ENCODE measurements around the gene S100A2. TPM values are rescaled to one million over a fixed set of nuclear protein-coding genes. Genes with fewer than 3 reads are reported as not detected.
A peak's percentile ranks its signal among the peaks of the same experiment; 100 is the strongest.

Gene S100A2
- total RNA-seq, 1 donor from 2014 or later: 0.21 TPM

GRCh38 chr1:153536671-153537375 is 28.8 kb downstream of the S100A2 start:
- intact Hi-C loops (cut with micrococcal nuclease): loop anchor here (1.0 kb wide), 3 partner anchors 8 to 121 kb away; partner anchors contain the start of genes S100A4 and SNAPIN
- peak overlapping the region; percentile 91 for H3K4me3 Mint-ChIP-seq
- H3K4me1 Mint-ChIP-seq (ENCODE audit: low read depth): peaks cover 71% of the 10 kb centered on the region
- H3K27me3 Mint-ChIP-seq (ENCODE audit: insufficient read depth): no peaks in the 10 kb centered on the region
- H3K9me3 Mint-ChIP-seq: no peaks in the 10 kb centered on the region
- peak overlapping the region; percentile 96 for H3K27ac Mint-ChIP-seq
- no peak for DNase-seq (ENCODE audit: low spot score)
- peaks cover 15% of the 10 kb centered on the region for H3K36me3 Mint-ChIP-seq (ENCODE audit: low read depth)

- H3K4me3 Mint-ChIP-seq: peak overlapping the region; percentile 91
- H3K27ac Mint-ChIP-seq: peak overlapping the region; percentile 96
- H3K4me1 Mint-ChIP-seq (ENCODE audit: low read depth): peaks cover 71% of the 10 kb centered on the region
- no peaks in the 10 kb centered on the region for H3K9me3 Mint-ChIP-seq
- no peaks in the 10 kb centered on the region for H3K27me3 Mint-ChIP-seq (ENCODE audit: insufficient read depth)
- DNase-seq (ENCODE audit: low spot score): peak; percentile 76
- H3K36me3 Mint-ChIP-seq (ENCODE audit: low read depth): peaks cover 10% of the 10 kb centered on the region
- intact Hi-C loops (cut with micrococcal nuclease): loop anchor here (1.0 kb wide), 3 partner anchors 9 to 122 kb away; partner anchors contain the start of genes S100A4 and SNAPIN
These were observed 29.5 kb downstream of the S100A2 start for GRCh38 chr1:153536012-153536670.

- peak within 1 kb of the TSS; percentile 91 for H3K4me3 Mint-ChIP-seq
- H3K9me3 Mint-ChIP-seq: no peaks in the 10 kb centered on the region
- H3K36me3 Mint-ChIP-seq (ENCODE audit: low read depth): peaks cover 10% of the 10 kb centered on the region
- no peaks in the 10 kb centered on the region for H3K27me3 Mint-ChIP-seq (ENCODE audit: insufficient read depth)
- intact Hi-C loops (cut with micrococcal nuclease): loop anchor here (1.0 to 2.0 kb wide), 5 partner anchors 10 to 135 kb away; partner anchors contain the start of genes ILF2, S100A4 and SNAPIN
- peak within 1 kb of the TSS; percentile 96 for H3K27ac Mint-ChIP-seq
- peaks cover 71% of the 10 kb centered on the region for H3K4me1 Mint-ChIP-seq (ENCODE audit: low read depth)
- peak; percentile 36 for DNase-seq (ENCODE audit: low spot score)
These were observed 30.2 kb downstream of the S100A2 start, which contains the start of gene S100A6 for GRCh38 chr1:153535242-153536011. S100A6 (minus strand) TSS chr1:153535991; CDS start chr1:153535339, 652 bp downstream.

GRCh38 chr1:153534925-153535241 is 30.8 kb downstream of the S100A2 start:
- H3K4me3 Mint-ChIP-seq: peak overlapping the region; percentile 91
- peaks cover 69% of the 10 kb centered on the region for H3K4me1 Mint-ChIP-seq (ENCODE audit: low read depth)
- intact Hi-C loops (cut with micrococcal nuclease): loop anchor here (1.0 to 2.0 kb wide), 2 partner anchors 82 to 136 kb away; partner anchors contain the start of gene ILF2
- peaks cover 10% of the 10 kb centered on the region for H3K36me3 Mint-ChIP-seq (ENCODE audit: low read depth)
- H3K27me3 Mint-ChIP-seq (ENCODE audit: insufficient read depth): no peaks in the 10 kb centered on the region
- DNase-seq (ENCODE audit: low spot score): no peak
- no peaks in the 10 kb centered on the region for H3K9me3 Mint-ChIP-seq
- peak overlapping the region; percentile 95 for H3K27ac Mint-ChIP-seq

GRCh38 chr1:153534226-153534924 is 31.3 kb downstream of the S100A2 start:
- H3K9me3 Mint-ChIP-seq: no peaks in the 10 kb centered on the region

GRCh38 chr1:153533689-153534201 is 31.9 kb downstream of the S100A2 start:
- Mint-ChIP-seq H3K4me1 (ENCODE audit: low read depth) (peaks cover 62% of the 10 kb centered on the region), H3K9me3 (no peaks in the 10 kb centered on the region), H3K36me3 (ENCODE audit: low read depth) (peaks cover 12% of the 10 kb centered on the region), H3K27ac (peak overlapping the region; percentile 62), H3K27me3 (ENCODE audit: insufficient read depth) (no peaks in the 10 kb centered on the region), H3K4me3 (peak overlapping the region; percentile 91)
- DNase-seq (ENCODE audit: low spot score): no peak
- intact Hi-C loops (cut with micrococcal nuclease): loop anchor here (1.0 to 2.0 kb wide), 3 partner anchors 35 to 137 kb away; partner anchors contain the start of genes CHTOP and ILF2

More at GRCh38 chr1:153534226-153534924, 31.3 kb downstream of the S100A2 start:
- intact Hi-C loops (cut with micrococcal nuclease): loop anchor here (2.0 kb wide), 1 partner anchor 136 kb away; the partner anchor contains the start of gene ILF2
- Mint-ChIP-seq H3K4me3 (peak overlapping the region; percentile 91), H3K36me3 (ENCODE audit: low read depth) (peaks cover 10% of the 10 kb centered on the region), H3K4me1 (ENCODE audit: low read depth) (peaks cover 64% of the 10 kb centered on the region), H3K27ac (peak overlapping the region; percentile 62), H3K27me3 (ENCODE audit: insufficient read depth) (no peaks in the 10 kb centered on the region)
- no peak for DNase-seq (ENCODE audit: low spot score)

GRCh38 chr1:153532769-153533599 is 32.7 kb downstream of the S100A2 start:
- Mint-ChIP-seq H3K27ac (peak overlapping the region; percentile 83), H3K4me3 (peak overlapping the region; percentile 91), H3K27me3 (ENCODE audit: insufficient read depth) (no peaks in the 10 kb centered on the region), H3K4me1 (ENCODE audit: low read depth) (peaks cover 62% of the 10 kb centered on the region), H3K9me3 (no peaks in the 10 kb centered on the region), H3K36me3 (ENCODE audit: low read depth) (peaks cover 12% of the 10 kb centered on the region)
- peak; percentile 72 for DNase-seq (ENCODE audit: low spot score)
- intact Hi-C loops (cut with micrococcal nuclease): loop anchor here (1.0 kb wide), 3 partner anchors 22 to 101 kb away; partner anchors contain the start of gene CHTOP

GRCh38 chr1:153532181-153532580 is 33.5 kb downstream of the S100A2 start:
- Mint-ChIP-seq H3K36me3 (ENCODE audit: low read depth) (peaks cover 12% of the 10 kb centered on the region), H3K27me3 (ENCODE audit: insufficient read depth) (no peaks in the 10 kb centered on the region), H3K4me1 (ENCODE audit: low read depth) (peaks cover 62% of the 10 kb centered on the region), H3K4me3 (peak overlapping the region; percentile 91), H3K9me3 (no peaks in the 10 kb centered on the region), H3K27ac (peak overlapping the region; percentile 83)
- intact Hi-C loops (cut with micrococcal nuclease): loop anchor here (1.0 kb wide), 1 partner anchor 21 kb away; no protein-coding TSS in a partner anchor
- no peak for DNase-seq (ENCODE audit: low spot score)

GRCh38 chr1:153531638-153532037 is 34.0 kb downstream of the S100A2 start:
- Mint-ChIP-seq H3K36me3 (ENCODE audit: low read depth) (peaks cover 10% of the 10 kb centered on the region), H3K4me1 (ENCODE audit: low read depth) (peaks cover 59% of the 10 kb centered on the region), H3K9me3 (no peaks in the 10 kb centered on the region), H3K27ac (peak overlapping the region; percentile 18), H3K4me3 (peak overlapping the region; percentile 46), H3K27me3 (ENCODE audit: insufficient read depth) (no peaks in the 10 kb centered on the region)
- DNase-seq (ENCODE audit: low spot score): no peak
- intact Hi-C loops (cut with micrococcal nuclease): loop anchor here (1.0 kb wide), 1 partner anchor 20 kb away; no protein-coding TSS in a partner anchor

- peaks cover 2% of the 10 kb centered on the region for H3K27me3 Mint-ChIP-seq (ENCODE audit: insufficient read depth)
- H3K4me1 Mint-ChIP-seq (ENCODE audit: low read depth): peaks cover 27% of the 10 kb centered on the region
- no peak for DNase-seq (ENCODE audit: low spot score)
- intact Hi-C loops (cut with micrococcal nuclease): no loop called here
- H3K27ac Mint-ChIP-seq: no peak overlapping the region
- H3K4me3 Mint-ChIP-seq: no peak overlapping the region
- no peaks in the 10 kb centered on the region for H3K9me3 Mint-ChIP-seq
- peaks cover 2% of the 10 kb centered on the region for H3K36me3 Mint-ChIP-seq (ENCODE audit: low read depth)
These were observed 38.0 kb downstream of the S100A2 start for GRCh38 chr1:153527683-153528040.

GRCh38 chr1:153527023-153527682 is 38.5 kb downstream of the S100A2 start:
- intact Hi-C loops (cut with micrococcal nuclease): no loop called here
- H3K9me3 Mint-ChIP-seq: no peaks in the 10 kb centered on the region

More at GRCh38 chr1:153527023-153527682, 38.5 kb downstream of the S100A2 start:
- Mint-ChIP-seq H3K27ac (no peak overlapping the region), H3K4me1 (ENCODE audit: low read depth) (peaks cover 26% of the 10 kb centered on the region), H3K36me3 (ENCODE audit: low read depth) (peaks cover 2% of the 10 kb centered on the region), H3K4me3 (no peak overlapping the region), H3K27me3 (ENCODE audit: insufficient read depth) (peaks cover 2% of the 10 kb centered on the region)
- no peak for DNase-seq (ENCODE audit: low spot score)

Measured in activated T-helper 1 cell treated with anti-CD3 and anti-CD28 coated beads, Interleukin-12 subunit alpha, Interleukin-12 subunit beta, Interleukin-2, Interleukin-4 antibody, amounts not matched to agents 30 ng/mL and 10 ng/mL and 1 ng/mL, durations not matched to agents 14 hours and 24 hours and 36 hours (primary cell).